ENCODE measurements around the gene KCND2. TPM values are rescaled to one million over a fixed set of nuclear protein-coding genes. Genes with fewer than 3 reads are reported as not detected.

Gene KCND2
- total RNA-seq, 4 donors from 2014 or later, result under 0.01 to 1.3 (median 0.59) TPM; not detected in 1

DNA sequence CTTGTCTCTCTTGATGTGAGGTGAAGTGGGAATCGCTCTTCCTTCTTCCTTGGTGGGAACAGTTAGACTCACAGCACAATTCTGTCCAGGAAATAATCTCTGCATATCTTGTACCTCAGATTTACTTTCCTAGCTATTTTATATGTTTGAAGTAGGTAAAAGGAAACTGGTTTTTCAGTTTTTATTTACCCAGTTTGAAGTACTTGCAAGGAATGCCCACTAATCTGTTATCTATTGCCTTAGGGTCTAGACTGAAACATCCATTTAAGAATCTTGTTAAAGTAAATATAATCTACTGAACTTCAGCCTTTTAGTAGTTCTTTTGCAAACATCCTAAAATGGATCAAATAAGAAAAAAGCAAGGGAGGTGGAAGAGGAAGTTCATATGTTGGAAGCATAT is 229.8 kb downstream of the KCND2 start:
- Histone ChIP-seq H3K36me3 (no peaks in the 10 kb centered on the region), H3K27me3 (no peaks in the 10 kb centered on the region), H3K27ac (no peak overlapping the region), H3K4me1 (no peaks in the 10 kb centered on the region), H3K9me3 (no peaks in the 10 kb centered on the region), H3K4me3 (no peak overlapping the region)
- no peak for DNase-seq (ENCODE audit: low spot score in 2 of 2)
- 90 to 100% methylated on average over 1 of the region's 1 CpG for WGBS, 2 donors
- TF ChIP-seq, protein P1, sequence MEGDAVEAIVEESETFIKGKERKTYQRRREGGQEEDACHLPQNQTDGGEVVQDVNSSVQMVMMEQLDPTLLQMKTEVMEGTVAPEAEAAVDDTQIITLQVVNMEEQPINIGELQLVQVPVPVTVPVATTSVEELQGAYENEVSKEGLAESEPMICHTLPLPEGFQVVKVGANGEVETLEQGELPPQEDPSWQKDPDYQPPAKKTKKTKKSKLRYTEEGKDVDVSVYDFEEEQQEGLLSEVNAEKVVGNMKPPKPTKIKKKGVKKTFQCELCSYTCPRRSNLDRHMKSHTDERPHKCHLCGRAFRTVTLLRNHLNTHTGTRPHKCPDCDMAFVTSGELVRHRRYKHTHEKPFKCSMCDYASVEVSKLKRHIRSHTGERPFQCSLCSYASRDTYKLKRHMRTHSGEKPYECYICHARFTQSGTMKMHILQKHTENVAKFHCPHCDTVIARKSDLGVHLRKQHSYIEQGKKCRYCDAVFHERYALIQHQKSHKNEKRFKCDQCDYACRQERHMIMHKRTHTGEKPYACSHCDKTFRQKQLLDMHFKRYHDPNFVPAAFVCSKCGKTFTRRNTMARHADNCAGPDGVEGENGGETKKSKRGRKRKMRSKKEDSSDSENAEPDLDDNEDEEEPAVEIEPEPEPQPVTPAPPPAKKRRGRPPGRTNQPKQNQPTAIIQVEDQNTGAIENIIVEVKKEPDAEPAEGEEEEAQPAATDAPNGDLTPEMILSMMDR (IDR thresholded peaks at IDR 0.05), result no peak
- TF ChIP-seq EP300 (IDR thresholded peaks at IDR 0.05), result no peak
- no peak for TF ChIP-seq POLR2A (IDR thresholded peaks at IDR 0.05)

DNA sequence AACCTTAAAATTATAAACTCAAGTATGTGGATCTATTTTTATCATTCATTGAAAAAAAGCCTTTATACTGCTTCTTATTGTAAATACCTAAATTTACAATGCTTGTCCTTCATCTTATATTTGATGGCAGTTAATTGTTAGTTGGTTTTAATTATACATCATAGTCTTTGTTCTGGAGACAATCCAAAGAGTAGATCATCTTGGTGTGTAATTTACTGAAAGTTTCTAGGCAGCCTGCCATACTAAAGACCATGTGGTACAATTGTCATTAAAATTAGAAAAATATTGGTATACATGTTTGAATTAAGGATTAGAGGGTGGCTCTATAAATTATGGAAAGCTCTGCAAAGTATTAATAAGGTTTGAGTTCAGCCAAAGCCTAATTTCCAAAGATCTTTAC is 231.4 kb downstream of the KCND2 start:
- TF ChIP-seq POLR2A (IDR thresholded peaks at IDR 0.05), result no peak
- TF ChIP-seq, protein P1 (IDR thresholded peaks at IDR 0.05), result no peak
- TF ChIP-seq EP300 (IDR thresholded peaks at IDR 0.05), result no peak
- Histone ChIP-seq H3K27ac (no peak overlapping the region), H3K4me1 (no peaks in the 10 kb centered on the region), H3K27me3 (no peaks in the 10 kb centered on the region), H3K4me3 (no peak overlapping the region), H3K36me3 (no peaks in the 10 kb centered on the region), H3K9me3 (no peaks in the 10 kb centered on the region)
- DNase-seq (ENCODE audit: low spot score in 2 of 2), result no peak

DNA sequence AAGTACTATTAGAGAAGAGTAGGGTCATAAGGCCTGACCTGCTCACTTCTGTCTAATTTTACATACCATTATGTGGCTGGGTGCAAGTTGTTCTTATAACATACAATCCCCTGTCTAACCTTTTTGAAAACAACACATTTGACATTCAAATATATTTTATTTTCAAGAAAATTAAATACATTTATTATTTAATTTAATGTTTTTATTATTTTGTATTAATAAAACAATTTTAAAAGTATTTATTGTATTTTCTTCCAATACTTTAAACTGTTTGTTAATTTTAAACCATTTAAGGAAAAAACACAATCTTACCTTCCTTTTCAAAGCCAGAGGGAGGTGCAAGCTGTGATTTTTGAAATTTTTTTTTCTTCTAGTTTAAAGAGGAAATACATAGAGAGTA is 232.8 kb downstream of the KCND2 start:
- H3K36me3 ChIP-seq, result no peaks in the 10 kb centered on the region
- H3K27ac ChIP-seq, result no peak overlapping the region
- TF ChIP-seq, protein P1 (IDR thresholded peaks at IDR 0.05), result no peak
- TF ChIP-seq POLR2A (IDR thresholded peaks at IDR 0.05) (no peak), EP300 (IDR thresholded peaks at IDR 0.05) (no peak)
- H3K4me1 ChIP-seq, result no peaks in the 10 kb centered on the region
- no peak overlapping the region for H3K4me3 ChIP-seq
- no peaks in the 10 kb centered on the region for H3K27me3 ChIP-seq
- no peak for DNase-seq (ENCODE audit: low spot score in 2 of 2)
- no peaks in the 10 kb centered on the region for H3K9me3 ChIP-seq

DNA sequence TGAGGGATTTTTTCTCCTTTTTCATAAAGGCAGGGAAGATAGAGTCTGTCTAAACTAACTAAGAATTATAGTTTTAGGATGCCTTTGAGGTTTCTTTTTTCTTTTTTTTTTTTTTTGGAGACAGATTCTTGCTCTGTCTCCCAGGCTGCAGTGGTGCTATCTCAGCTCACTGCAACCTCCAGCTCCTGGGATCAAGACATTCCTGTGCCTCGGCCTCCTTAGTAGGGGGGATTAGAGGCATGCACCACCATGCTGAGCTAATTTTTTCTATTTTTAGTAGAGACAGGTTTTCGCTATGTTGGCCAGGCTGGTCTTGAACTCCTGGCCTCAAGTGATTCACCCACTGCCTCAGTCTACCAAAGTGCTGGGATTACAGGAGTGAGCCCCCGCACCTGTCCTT is 239.7 kb downstream of the KCND2 start:
- Histone ChIP-seq H3K4me1 (no peaks in the 10 kb centered on the region), H3K4me3 (no peak overlapping the region), H3K27ac (no peak overlapping the region), H3K27me3 (no peaks in the 10 kb centered on the region), H3K9me3 (no peaks in the 10 kb centered on the region), H3K36me3 (no peaks in the 10 kb centered on the region)
- 81 to 84% methylated on average over 3 of the region's 3 CpGs for WGBS, 2 donors
- TF ChIP-seq POLR2A (IDR thresholded peaks at IDR 0.05) (no peak), EP300 (IDR thresholded peaks at IDR 0.05) (no peak)
- no peak for DNase-seq (ENCODE audit: low spot score in 2 of 2)

DNA sequence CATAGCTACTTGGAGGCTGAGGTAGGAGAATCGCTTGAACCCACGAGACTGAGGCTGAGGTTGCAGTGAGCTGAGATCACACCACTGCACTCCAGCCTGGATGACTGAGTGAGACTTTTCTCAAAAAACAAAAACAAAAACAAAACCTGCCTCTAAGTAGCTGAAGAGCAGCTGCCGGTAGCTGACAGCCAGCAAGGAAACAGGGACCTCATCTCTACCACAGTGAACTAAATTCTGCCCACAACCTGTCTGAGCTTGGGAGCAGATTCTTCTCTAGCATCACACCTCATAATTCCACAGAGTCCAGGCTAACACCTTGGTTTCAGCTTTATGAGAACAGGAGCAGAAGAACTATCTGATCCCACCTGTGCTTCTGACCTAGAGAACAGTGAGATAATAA is 246.2 kb downstream of the KCND2 start:
- H3K27me3 ChIP-seq, result no peaks in the 10 kb centered on the region
- H3K36me3 ChIP-seq, result no peaks in the 10 kb centered on the region
- H3K27ac ChIP-seq, result no peak overlapping the region
- H3K4me1 ChIP-seq, result no peaks in the 10 kb centered on the region
- WGBS, 2 donors, result 84 to 88% methylated on average over 3 of the region's 3 CpGs
- TF ChIP-seq POLR2A (IDR thresholded peaks at IDR 0.05) (no peak), EP300 (IDR thresholded peaks at IDR 0.05) (no peak)
- TF ChIP-seq, protein P1 (IDR thresholded peaks at IDR 0.05), result no peak
- no peaks in the 10 kb centered on the region for H3K9me3 ChIP-seq
- DNase-seq (ENCODE audit: low spot score in 2 of 2), result no peak
- no peak overlapping the region for H3K4me3 ChIP-seq

Data from tibial nerve (tissue), 4 donors.